Mucosa of descending colon (tissue), 3 donors: ENCODE results near the gene WASF3. TPM values are rescaled to one million over a fixed set of nuclear protein-coding genes. Genes with fewer than 3 reads are reported as not detected.

ENCODE experiments used
- ATAC-seq: fragments of 200-7000 bp; cut with Tn5 transposase; one replicate; pipeline ENCODE4 v1.9.1; 2020; ENCODE audit warnings: mild to moderate bottlenecking, moderate library complexity
- DNase-seq, 3 donors: peaks; one replicate each; pipeline ENCODE4 v3.0.0-alpha.2; 2020
- H3K36me3 ChIP-seq: fragments of 200-600 bp; one replicate; pipeline ENCODE4 v1.8.0; 2021; ENCODE audit warnings: low read depth, mild to moderate bottlenecking
- H3K4me1 ChIP-seq: fragments of 200-600 bp; one replicate; pipeline ENCODE4 v1.8.0; 2021; ENCODE audit warnings: low read depth, mild to moderate bottlenecking
- H3K4me3 ChIP-seq: fragments of 200-600 bp; one replicate; pipeline ENCODE4 v1.8.0; 2021; ENCODE audit warnings: mild to moderate bottlenecking
- H3K9me3 ChIP-seq: fragments of 200-600 bp; one replicate; pipeline ENCODE4 v1.8.0; 2021; ENCODE audit warnings: mild to moderate bottlenecking
- CTCF ChIP-seq: fragments of 200-600 bp; IDR thresholded peaks from one replicate; pipeline ENCODE4 v1.8.0; 2022; ENCODE audit warnings: antibody characterized with exemption, mild to moderate bottlenecking
- intact Hi-C, 2 donors: fragments of 100-400 bp; cut with DNase I in 1 of 2; cut with micrococcal nuclease in 1 of 2; formaldehyde crosslinking; loops; one replicate each; pipeline versions ENCODE4 v1.11.0 to v1.11.1; 2022; cut with DNase I, micrococcal nuclease
- total RNA-seq, 3 donors: library from RNA; stranded (reverse); fragmentation: NEBNext Ultra II Directional in 2 of 3; extraction: Animal tissue kit (Norgen Biotek cat#: 25700) in 2 of 3; gene quantifications; one replicate each; pipeline versions ENCODE4 v1.2.1 to v1.2.4, GENCODE V29; 2021 to 2023
- donor health status: DM: no; HTN: no; CAD: no; lungs with moderate emphysema.
- donor health status: DM: no; HTN: no; CAD: no.
- donor health status: DM: no; HTN: yes; CAD: no.

Gene WASF3
- total RNA-seq, 3 donors from 2014 or later = 1.4 to 18.4 (median 4.4) TPM

- ATAC-seq (no peak), DNase-seq (no peak)
- TF ChIP-seq CTCF = no peak
- no peaks in the 10 kb centered on the region for H3K9me3 ChIP-seq
- H3K36me3 ChIP-seq = no peaks in the 10 kb centered on the region
- intact Hi-C loops = no loop called here
- no peaks in the 10 kb centered on the region for H3K4me1 ChIP-seq
- H3K4me3 ChIP-seq = no peak overlapping the region
Measured at GRCh38 chr13:26583662-26584061, 26.2 kb downstream of the WASF3 start.

- intact Hi-C loops = no loop called here
- H3K4me1 ChIP-seq = no peaks in the 10 kb centered on the region
- ATAC-seq = no peak
- TF ChIP-seq CTCF = no peak
- no peak overlapping the region for H3K4me3 ChIP-seq
- H3K9me3 ChIP-seq = no peaks in the 10 kb centered on the region
- no peak for DNase-seq
- H3K36me3 ChIP-seq = no peaks in the 10 kb centered on the region
Measured at GRCh38 chr13:26584713-26585112, 27.2 kb downstream of the WASF3 start.

GRCh38 chr13:26585136-26585535 is 27.7 kb downstream of the WASF3 start:
- intact Hi-C loops = no loop called here

GRCh38 chr13:26587251-26587650 is 29.8 kb downstream of the WASF3 start:
- Histone ChIP-seq H3K9me3 (no peaks in the 10 kb centered on the region), H3K4me1 (no peaks in the 10 kb centered on the region), H3K4me3 (no peak overlapping the region), H3K36me3 (no peaks in the 10 kb centered on the region)
- TF ChIP-seq CTCF = no peak
- intact Hi-C loops = no loop called here
- ATAC-seq (no peak), DNase-seq (no peak)

More at GRCh38 chr13:26585136-26585535, 27.7 kb downstream of the WASF3 start:
- ATAC-seq (no peak), DNase-seq (no peak)
- no peak overlapping the region for H3K4me3 ChIP-seq
- no peaks in the 10 kb centered on the region for H3K9me3 ChIP-seq
- TF ChIP-seq CTCF = no peak
- H3K36me3 ChIP-seq = no peaks in the 10 kb centered on the region
- no peaks in the 10 kb centered on the region for H3K4me1 ChIP-seq

- H3K9me3 ChIP-seq = no peaks in the 10 kb centered on the region
- ATAC-seq = no peak
- no peak for TF ChIP-seq CTCF
- no peaks in the 10 kb centered on the region for H3K36me3 ChIP-seq
- DNase-seq = no peak
- H3K4me3 ChIP-seq = no peak overlapping the region
- no peaks in the 10 kb centered on the region for H3K4me1 ChIP-seq
- intact Hi-C loops = no loop called here
Measured at GRCh38 chr13:26589226-26589625, 31.7 kb downstream of the WASF3 start.

- H3K4me1 ChIP-seq = no peaks in the 10 kb centered on the region
- intact Hi-C loops = no loop called here
- DNase-seq (peak in 1 of 3 donors; percentile 3), ATAC-seq (no peak)
- TF ChIP-seq CTCF = no peak
- no peaks in the 10 kb centered on the region for H3K36me3 ChIP-seq
- no peak overlapping the region for H3K4me3 ChIP-seq
- H3K9me3 ChIP-seq = no peaks in the 10 kb centered on the region
Measured at GRCh38 chr13:26589754-26590153, 32.3 kb downstream of the WASF3 start.
